Activated CD4-positive, CD25-positive, alpha-beta regulatory T cell treated with anti-CD3 and anti-CD28 coated beads, Interleukin-2, amount 50 U/mL, for 24 hours (primary cell): ENCODE measurements around the gene MRPS34.
"Not testable (repeated sequence)": the region's sequence is repeated elsewhere in the genome, so short reads cannot be mapped to it uniquely, and the experiment has no call there.

Source experiments
- ATAC-seq, 2 donors: fragments of 150-1000 bp; cut with Tn5 transposase; one replicate each; pipeline ENCODE4 v1.10.0; 2021; ENCODE audit warnings: mild to moderate bottlenecking in 1 of 2, moderate library complexity in 1 of 2

Gene MRPS34

DNA sequence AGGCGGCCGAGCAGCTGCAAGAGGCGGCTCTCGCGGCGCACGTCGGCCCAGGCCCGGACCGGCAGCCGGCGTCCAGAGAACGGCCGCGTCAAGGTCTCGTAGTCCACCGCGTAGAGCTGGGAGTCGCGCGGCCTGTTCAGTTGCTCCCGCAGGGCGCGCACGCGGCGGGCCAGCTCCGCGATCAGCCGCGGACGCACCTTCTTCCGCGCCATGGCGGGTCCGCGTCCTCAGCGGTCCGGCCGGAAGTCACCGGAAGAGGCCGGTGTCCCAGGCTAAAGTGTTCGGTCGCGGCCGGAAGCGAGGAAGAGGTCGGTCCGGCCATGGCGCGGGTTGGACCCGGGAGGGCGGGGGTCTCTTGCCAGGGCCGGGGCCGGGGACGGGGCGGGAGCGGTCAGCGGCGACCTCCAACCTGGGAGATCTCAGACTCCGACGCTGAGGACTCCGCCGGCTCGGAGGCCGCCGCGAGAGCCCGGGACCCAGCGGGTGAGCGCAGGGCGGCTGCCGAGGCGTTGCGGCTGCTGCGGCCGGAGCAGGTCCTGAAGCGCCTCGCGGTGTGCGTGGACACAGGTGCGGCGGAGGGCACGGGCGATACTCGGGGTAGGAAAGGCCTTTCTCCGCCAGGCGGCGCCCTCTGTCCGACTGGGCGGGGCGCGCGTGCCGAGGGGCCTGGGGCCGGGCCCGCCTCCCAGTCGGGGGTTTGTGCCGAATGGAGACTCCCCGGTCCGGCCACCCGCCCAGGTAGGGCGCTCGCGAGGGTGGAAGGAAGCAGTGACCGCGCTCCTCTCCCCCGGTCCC lies at the start of gene MRPS34:
Gene MRPS34 (minus strand): TSS at position 227 of the 795 bp plus-strand sequence. CDS start 15 bp downstream, at position 212.
- ATAC-seq: peak; percentile 52

DNA sequence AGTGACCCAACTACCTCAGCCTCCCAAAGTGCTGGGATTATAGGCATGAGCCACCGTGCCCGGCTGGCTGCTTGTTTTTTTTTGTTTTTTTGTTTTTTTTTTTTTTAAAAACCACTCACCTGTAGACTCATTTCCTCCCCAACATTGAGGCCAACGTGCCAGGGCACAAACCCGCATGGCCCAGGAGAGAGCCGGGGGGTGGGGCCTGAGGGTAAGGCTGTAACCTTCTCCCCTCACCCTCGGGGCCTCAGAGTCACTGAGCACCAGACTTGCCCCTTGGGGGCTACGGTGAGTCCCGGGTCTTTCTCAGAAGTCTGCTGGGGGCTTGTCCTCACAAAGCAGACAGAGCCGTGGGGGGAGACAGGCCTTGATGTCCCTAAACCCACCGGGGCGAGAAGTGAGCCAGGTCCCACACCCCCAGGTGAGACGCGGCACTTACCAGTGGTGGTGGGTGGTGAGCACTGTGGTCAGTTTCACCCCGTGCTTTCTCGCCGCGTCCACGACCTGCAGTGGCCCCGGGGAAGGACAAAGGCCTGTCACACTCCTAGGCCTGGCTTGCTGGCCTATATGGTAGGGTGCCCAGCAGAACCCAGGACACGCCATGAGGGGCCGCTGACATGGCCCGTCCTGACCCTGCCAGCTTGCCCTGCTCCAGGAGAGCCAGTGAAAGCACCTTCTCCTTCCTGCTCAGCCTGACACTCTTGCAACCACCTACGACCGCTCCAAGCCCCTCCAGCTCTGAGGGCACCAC lies 49.1 kb upstream of the MRPS34 start:
- no peak for ATAC-seq

DNA sequence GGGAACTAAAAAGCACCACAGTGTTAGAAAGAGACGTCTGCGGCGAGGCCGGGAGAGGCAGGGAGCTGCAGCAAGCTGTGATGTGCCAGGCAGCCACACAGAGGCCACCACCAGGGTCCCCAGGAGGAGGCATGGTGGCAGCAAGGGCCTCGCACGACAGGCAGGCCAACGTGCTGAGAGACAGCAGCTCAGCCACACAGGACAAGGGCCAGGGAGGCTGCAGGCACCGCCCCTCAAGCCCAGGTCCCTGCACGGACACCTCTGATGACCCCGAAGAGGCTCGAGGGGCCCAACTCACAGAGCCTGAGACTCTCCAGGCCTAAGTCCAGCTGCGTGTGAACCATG lies 48.0 kb upstream of the MRPS34 start:
- ATAC-seq: no peak

DNA sequence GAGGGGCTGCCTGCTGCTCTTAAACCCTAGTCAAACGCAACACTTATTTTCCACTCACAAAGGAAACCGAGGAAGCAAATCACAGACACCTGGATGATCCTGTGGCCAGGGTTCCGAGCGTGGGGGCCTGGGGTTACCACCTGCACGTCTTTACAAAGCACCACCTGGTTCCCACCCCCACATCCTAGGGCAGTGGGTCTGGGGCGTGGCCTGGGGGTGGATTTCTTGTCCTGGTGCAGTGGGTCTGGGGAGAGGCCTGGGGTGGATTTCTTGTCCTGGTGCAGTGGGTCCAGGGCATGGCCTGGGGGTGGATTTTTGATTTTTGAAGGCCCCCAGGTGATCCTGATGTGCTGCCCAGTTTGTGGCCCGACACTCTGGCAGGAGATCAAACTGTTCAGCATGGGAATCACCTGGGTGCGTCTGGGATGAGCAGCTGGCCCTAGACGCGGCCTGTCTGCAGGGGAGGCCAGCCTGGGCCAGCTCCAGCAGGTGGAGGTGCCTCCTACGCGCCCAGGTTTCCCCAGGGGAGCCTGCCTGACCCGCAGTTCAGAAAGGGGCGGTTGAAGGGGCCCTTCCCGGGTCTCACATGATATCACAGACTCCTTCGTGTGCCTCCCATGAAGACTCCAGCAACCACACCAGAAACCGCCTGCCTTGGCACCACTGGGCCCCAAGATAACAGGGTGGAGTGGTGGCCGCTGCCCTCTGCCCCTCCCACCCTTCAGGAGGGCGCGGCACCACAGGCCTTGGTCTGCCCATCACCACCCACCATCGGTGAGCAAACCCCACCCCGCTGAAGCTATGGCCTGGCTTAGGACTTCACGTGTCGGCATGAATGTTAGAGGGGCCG lies 47.4 kb upstream of the MRPS34 start:
- ATAC-seq: no peak

DNA sequence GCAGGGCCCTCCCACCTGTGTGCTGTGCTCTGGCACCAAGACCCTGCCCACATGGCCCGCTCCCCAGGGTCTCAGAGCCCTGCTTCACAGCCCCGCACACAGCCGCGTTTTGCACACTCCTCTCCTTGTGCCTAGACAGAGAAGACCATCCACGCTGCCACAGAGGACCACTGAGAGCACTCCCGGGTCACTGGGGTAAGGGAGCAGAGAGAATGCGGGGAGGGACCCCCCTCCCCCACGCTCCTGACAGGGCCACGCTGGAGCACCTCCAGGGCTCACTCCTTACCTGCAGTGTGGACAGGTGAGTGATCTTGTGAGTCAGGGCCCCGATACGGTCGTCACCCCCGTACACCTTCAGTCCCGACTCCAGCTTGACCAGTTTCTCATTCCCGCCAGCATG lies 46.7 kb upstream of the MRPS34 start:
- no peak for ATAC-seq

GRCh38 chr16:1818873-1819525 lies 46.1 kb upstream of the MRPS34 start:
- ATAC-seq: no peak

GRCh38 chr16:1818204-1818872 lies 45.4 kb upstream of the MRPS34 start:
- no peak for ATAC-seq

DNA sequence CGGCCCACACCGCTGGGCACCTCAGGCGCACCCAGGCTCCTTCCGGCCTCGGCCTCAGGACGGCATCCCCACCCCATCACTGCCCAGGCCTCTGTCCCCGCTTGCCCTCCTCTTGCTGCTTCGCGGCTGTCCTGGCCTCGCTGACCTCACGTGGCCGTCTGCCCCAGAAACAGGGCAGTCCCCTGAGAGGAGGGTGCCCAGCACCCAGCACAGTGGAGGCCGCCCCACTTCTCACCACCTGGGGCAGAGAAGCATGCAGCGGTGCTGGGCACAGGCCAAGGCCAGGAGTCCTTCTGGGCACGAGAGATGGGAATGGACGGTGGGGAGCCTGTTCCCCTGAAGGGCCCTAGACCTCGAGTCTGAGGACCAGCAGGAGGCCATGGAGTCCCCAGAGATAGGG lies 44.8 kb upstream of the MRPS34 start:
- ATAC-seq: no peak

GRCh38 chr16:1817276-1817589 lies 44.3 kb upstream of the MRPS34 start:
- no peak for ATAC-seq

DNA sequence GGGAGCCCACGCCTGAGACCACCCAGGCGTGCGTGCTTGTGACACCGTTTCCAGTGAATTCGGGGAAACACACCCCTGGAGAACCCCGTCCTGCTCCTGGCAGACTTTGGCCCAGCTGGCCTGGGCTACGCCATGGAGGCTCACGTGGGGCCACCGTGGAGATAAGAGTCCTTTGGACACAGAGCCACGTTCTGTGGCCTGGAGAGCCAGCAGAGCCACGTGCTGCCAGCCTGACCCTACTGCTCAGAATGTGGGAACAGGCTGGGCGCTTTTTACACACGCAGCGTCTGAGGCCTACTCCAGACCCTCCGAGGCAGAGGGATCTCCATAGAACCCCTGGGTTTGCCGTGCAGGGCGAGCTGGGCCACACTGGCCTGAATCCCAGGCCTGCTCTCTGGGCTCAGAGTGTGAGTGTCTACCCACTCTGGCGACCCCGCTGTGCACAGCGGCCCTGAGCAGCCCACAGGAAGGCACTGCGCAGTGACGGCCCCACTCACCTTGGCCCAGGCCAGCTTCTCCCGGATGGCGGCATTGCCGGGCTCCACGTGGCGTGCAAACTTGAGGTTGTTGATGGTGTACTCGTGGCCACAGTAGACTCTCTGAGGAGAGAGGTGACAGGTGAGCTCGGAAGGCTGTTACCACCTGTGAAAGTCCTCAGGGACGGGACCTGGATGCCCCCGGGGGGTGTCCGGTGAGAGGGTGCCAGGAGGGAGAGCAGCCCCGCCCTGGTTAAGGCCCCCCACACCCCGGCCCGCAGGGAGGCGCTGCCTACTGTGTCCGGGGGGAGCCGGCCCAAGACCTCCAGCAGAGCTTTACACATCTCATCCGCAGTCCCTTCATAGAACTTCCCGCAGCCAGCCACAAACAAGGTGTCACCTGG lies 43.7 kb upstream of the MRPS34 start:
- ATAC-seq: no peak

GRCh38 chr16:1815461-1815860 lies 42.5 kb upstream of the MRPS34 start:
- ATAC-seq: no peak

- peak; percentile 41 to 51 for ATAC-seq
Observed at GRCh38 chr16:1812732-1813163, 39.8 kb upstream of the MRPS34 start.

GRCh38 chr16:1810536-1810935 lies 37.6 kb upstream of the MRPS34 start:
- ATAC-seq: no peak

GRCh38 chr16:1810106-1810505 lies 37.2 kb upstream of the MRPS34 start:
- no peak for ATAC-seq

- ATAC-seq: no peak
Observed at GRCh38 chr16:1809281-1809801, 36.4 kb upstream of the MRPS34 start.

DNA sequence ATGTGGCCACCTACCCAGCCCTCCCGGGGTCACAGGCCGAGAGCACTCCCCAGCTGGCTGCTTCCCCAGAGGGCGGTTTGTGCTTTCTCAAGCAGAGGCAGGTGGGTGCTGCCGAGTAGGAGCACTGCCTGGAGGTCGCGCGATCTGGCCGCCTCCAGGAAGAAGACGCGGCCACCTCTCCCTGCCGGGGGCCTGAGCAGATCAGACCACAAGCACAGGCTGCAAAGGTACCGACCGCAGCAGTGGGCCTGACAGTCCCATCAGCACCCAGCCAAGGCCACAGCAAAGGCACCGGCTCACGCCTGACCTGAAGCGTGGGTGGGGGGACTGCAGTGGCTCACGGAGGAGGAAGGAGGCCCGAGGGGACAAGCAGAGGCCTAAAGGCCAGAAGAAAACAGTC lies 35.8 kb upstream of the MRPS34 start:
- no peak for ATAC-seq

DNA sequence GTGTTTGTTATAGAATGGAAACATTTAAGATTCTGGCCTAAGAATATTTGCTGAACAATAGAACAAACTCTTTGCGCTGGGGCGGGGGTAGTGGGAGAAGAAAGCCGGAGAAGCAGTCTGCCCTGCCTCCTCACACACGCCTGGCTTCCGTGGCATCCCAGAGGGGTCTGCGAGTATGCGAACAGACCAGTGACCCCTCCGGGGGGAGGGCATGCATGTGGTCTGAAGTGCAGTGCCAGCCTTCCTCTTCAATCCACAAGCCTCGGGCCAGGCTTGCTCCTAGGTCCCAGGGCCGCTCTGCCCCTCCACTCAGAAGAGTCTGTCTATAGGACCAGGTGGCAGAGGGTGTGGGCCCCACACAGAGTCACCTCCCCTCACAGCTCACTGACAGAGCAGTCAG lies 34.7 kb upstream of the MRPS34 start:
- no peak for ATAC-seq

DNA sequence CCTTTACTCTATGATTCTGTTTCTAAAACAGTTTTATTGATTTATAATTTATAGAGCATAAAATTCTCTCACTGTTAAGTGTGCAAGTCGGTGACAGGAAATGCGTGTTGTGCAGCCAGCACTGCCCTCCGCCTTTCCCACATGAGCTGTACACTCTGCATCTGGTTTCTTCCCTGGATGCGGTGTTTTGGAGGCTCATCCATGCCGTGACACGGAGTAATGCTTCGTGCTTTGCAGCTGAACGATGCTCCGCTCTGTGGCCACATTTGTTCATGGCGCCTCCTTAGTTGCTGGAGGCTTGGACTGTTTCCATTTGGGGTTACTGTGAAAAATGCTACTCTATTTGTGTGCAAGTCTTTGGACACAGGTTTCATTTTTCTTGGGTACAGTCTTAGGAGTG lies 27.8 kb upstream of the MRPS34 start:
- no peak for ATAC-seq

GRCh38 chr16:1799263-1799662 lies 26.3 kb upstream of the MRPS34 start:
- not testable (repeated sequence) for ATAC-seq

DNA sequence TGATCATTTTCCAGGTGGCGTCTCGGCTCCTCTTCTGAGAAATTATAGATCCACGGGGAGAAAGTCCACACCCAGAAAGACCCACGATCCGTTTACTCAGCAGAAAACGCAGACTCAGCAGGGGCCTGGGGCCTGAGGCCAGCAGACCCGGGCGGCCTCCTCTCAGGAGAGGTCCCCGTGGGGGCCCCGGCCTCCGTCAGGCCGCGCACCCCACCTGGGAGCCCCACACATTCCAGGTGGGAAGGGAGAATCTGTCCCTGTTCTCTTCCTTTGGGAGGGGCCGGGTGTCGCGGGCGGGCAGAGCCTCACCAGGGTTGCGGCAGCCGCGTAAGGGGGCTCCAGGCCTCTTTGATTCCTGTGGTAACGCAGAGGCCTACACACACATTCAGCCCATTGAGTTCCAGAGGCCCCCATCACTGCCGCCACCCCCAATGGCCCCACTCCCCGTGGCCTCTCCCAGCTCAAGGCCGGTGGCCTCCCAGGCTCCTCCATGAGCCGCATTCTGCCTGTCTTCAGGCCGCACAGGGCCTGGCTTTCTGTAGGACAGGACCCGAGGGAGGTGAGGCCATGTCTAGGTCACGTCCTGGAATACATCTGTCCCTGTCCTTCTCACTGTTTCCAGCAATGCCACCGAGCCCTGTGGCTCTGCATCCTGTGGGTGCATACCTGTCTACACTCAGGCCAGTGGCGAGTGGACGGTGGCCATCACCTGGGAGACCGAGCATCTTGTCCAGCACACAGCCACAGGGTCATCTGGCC lies 22.2 kb upstream of the MRPS34 start:
- ATAC-seq: no peak
